Esophagus squamous epithelium (tissue), 4 donors: Measurements from ENCODE around the gene ARRDC5.

Source experiments
- CTCF ChIP-seq, 6 experiments: fragments of 450-650 bp in 4 of 6; fragments of 200-600 bp in 2 of 6; sonication (generic) in 2 of 6; IDR thresholded peaks; one replicate each; pipeline ENCODE4 v1.5.1; 2016 to 2019; ENCODE audit warnings: antibody characterized with exemption in 6 of 6, mild to moderate bottlenecking in 4 of 6, moderate library complexity in 4 of 6
- POLR2A ChIP-seq, 4 donors: fragments of 450-650 bp; IDR thresholded peaks; one replicate each; pipeline ENCODE4 v1.6.1; 2017; ENCODE audit warnings: antibody characterized with exemption in 4 of 4, mild to moderate bottlenecking in 4 of 4, moderate library complexity in 3 of 4

GRCh38 chr19:4868286-4868834 lies 34.3 kb downstream of the ARRDC5 start:
- TF ChIP-seq CTCF (IDR thresholded peaks at IDR 0.05) (no peak), POLR2A (IDR thresholded peaks at IDR 0.05) (no peak)
